Measurements from ENCODE around the gene MSL2.

DNA sequence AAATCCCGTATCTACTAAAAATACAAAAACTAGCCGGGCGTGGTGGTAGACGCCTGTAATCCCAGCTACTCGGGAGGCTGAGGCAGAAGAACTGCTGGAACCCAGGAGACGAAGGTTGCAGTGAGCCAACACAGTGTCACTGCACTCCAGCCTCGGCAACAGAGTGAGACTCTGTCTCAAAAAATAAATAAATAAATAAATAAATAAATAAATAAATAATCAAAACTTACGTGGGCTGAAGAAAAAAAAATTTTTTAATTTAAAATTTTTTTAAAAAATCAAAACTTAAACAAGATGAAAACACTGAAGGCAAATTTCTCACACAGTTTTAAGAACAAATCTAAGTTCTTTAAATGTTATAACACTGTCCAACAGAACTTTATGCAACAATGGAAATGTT, 14.4 kb downstream of the MSL2 start:
- TF ChIP-seq, protein P1, sequence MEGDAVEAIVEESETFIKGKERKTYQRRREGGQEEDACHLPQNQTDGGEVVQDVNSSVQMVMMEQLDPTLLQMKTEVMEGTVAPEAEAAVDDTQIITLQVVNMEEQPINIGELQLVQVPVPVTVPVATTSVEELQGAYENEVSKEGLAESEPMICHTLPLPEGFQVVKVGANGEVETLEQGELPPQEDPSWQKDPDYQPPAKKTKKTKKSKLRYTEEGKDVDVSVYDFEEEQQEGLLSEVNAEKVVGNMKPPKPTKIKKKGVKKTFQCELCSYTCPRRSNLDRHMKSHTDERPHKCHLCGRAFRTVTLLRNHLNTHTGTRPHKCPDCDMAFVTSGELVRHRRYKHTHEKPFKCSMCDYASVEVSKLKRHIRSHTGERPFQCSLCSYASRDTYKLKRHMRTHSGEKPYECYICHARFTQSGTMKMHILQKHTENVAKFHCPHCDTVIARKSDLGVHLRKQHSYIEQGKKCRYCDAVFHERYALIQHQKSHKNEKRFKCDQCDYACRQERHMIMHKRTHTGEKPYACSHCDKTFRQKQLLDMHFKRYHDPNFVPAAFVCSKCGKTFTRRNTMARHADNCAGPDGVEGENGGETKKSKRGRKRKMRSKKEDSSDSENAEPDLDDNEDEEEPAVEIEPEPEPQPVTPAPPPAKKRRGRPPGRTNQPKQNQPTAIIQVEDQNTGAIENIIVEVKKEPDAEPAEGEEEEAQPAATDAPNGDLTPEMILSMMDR (IDR thresholded peaks at IDR 0.05), result no peak
- no peak for TF ChIP-seq POLR2AphosphoS5 (IDR thresholded peaks at IDR 0.05; ENCODE audit: low read depth, low read length)
- TF ChIP-seq SIN3A (IDR thresholded peaks at IDR 0.05; ENCODE audit: borderline replicate concordance, insufficient read depth, low read depth, low read length), result no peak
- TF ChIP-seq, protein P2, sequence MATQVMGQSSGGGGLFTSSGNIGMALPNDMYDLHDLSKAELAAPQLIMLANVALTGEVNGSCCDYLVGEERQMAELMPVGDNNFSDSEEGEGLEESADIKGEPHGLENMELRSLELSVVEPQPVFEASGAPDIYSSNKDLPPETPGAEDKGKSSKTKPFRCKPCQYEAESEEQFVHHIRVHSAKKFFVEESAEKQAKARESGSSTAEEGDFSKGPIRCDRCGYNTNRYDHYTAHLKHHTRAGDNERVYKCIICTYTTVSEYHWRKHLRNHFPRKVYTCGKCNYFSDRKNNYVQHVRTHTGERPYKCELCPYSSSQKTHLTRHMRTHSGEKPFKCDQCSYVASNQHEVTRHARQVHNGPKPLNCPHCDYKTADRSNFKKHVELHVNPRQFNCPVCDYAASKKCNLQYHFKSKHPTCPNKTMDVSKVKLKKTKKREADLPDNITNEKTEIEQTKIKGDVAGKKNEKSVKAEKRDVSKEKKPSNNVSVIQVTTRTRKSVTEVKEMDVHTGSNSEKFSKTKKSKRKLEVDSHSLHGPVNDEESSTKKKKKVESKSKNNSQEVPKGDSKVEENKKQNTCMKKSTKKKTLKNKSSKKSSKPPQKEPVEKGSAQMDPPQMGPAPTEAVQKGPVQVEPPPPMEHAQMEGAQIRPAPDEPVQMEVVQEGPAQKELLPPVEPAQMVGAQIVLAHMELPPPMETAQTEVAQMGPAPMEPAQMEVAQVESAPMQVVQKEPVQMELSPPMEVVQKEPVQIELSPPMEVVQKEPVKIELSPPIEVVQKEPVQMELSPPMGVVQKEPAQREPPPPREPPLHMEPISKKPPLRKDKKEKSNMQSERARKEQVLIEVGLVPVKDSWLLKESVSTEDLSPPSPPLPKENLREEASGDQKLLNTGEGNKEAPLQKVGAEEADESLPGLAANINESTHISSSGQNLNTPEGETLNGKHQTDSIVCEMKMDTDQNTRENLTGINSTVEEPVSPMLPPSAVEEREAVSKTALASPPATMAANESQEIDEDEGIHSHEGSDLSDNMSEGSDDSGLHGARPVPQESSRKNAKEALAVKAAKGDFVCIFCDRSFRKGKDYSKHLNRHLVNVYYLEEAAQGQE (IDR thresholded peaks at IDR 0.05; ENCODE audit: insufficient read depth in 1 of 2, low read depth in 2 of 2, low read length in 1 of 2), result no peak
